GM11168 (cell line): ENCODE data around the gene ARHGAP26.

ENCODE experiments used
- in situ Hi-C: fragments of 300-500 bp; cut with MboI; formaldehyde crosslinking; loops from one replicate; pipeline ENCODE4 v1.12.0; 2022; ENCODE audit warnings: low sequenced_read_pairs; ENCODE audit not compliant: unreplicated experiment

The ARHGAP26 gene

GRCh38 chr5:142844866-142845265, 74.7 kb downstream of the ARHGAP26 start:
- in situ Hi-C loops, result no loop called here

DNA sequence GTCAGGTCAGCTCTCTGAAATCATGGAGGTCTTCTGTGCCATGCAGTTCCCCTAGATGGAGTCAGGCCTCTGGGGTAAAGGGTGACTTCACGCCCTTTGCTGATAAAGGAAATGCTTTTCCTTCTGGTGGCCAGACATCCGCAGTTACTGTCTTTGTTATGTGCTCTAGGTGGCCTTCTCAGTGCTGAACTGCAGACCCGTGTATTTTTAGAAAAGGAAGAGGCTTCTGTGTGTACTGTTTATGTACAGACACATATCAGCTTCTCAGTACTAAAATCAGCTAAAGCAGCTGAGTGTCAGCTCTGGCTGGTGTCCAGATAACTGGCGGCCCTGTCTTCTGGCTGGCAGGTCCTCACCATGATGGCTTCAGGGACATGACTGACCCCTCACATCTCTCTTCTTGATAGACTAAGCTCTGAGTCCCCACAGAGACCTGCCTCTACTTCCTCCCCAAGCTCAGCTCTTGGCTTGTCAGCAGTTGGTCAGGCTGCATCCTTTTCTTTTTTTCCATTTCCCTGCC, 75.3 kb downstream of the ARHGAP26 start:
- in situ Hi-C loops, result no loop called here

GRCh38 chr5:142845954-142846398, 75.8 kb downstream of the ARHGAP26 start:
- in situ Hi-C loops, result no loop called here

GRCh38 chr5:142846406-142846805, 76.2 kb downstream of the ARHGAP26 start:
- in situ Hi-C loops, result no loop called here

- in situ Hi-C loops, result no loop called here
Measured at GRCh38 chr5:142847898-142848790, 78.0 kb downstream of the ARHGAP26 start.

DNA sequence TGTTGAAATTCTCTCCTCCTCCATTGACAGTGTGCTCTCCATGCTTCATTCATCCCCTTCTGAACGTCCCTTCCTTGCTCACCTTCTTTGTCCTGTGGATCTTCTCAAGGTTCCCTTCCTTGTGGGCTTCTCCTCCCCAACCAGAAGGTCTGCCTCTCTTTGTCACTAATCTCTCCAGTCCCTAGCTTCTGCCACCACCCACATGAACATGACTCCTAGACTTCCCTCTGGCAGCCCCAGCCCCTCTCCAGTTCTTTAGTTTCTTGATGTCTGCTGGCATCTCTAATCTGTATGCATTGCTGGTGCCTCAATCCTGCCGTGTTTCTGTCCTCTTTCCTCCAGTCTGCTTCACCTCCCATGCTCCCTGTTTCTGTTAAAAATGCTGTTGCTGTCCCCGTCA, 79.3 kb downstream of the ARHGAP26 start:
- in situ Hi-C loops, result no loop called here

DNA sequence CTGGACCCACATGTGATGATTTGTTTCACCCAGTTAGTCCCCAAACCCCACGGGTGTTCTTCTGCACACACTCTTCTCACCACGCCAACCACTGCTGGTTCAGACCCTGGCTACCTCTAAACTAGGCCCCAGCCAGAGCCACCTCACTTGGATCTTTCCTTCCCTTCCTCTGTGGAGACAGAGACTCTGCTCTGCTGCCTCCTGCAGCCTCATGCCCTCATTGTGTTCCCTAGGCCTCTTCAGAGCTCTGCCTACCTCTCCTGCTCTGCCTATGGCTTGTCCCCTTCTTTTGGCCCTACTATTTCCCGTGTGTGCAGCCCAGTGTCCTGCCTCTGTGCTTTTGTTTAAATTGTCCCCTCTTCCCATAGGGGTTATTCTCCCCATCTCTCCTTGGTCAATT, 79.7 kb downstream of the ARHGAP26 start:
- in situ Hi-C loops, result no loop called here

DNA sequence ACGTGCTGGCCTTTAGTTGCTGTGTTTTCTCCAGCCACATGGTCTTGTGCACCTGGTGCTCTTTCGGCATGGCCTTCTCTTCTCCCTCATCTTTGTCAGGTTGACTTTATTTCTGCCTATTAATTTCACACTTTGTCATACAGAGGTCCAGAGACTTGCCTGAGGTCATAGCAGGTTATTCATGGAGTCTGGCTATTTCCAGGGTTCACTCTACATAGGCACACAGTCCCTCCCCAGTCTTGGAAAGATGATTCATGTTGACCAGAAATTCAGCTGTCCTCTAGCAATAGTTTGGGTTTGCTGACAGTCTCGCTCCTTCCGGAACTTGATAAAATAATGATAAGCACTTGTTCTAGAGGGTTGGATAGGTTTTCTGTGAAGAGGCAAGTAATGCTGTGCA, 81.6 kb downstream of the ARHGAP26 start:
- in situ Hi-C loops, result no loop called here

DNA sequence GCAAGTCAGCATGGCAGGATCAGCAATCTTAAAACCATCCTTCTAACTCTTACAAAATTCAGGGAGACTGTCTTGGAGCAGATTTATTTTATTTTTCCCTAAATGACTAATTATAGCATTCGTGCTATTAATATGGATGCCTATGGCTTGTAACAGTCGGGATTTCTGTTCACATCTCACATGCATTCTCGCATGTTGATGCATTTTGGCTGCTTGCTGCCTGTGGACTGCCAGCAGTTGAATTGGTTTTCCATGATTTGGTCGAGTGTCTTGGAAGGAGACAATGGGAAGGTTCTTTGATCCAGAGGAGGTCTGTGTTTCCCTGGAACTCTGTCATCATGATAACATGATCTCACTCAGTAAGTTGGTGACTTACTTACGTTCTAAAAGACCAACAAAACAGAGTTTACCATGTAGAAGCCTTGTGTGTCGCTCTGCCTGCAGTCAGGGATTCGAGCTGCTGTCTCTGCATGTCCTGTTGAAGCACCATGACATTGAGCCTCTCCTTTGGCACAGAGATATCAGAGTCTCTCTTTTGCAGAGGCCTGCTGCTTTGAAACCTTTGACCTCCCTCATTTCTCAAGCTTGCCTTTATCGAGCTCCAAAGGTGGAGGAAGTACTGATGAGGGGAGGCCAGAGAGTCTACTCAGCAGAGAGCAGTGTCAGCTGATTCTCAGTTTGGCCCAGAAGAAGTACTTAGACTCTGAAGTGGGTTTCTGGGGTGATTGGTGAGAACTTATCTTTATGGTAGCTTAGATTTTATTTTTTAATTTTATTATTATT, 82.4 kb downstream of the ARHGAP26 start:
- in situ Hi-C loops, result no loop called here

DNA sequence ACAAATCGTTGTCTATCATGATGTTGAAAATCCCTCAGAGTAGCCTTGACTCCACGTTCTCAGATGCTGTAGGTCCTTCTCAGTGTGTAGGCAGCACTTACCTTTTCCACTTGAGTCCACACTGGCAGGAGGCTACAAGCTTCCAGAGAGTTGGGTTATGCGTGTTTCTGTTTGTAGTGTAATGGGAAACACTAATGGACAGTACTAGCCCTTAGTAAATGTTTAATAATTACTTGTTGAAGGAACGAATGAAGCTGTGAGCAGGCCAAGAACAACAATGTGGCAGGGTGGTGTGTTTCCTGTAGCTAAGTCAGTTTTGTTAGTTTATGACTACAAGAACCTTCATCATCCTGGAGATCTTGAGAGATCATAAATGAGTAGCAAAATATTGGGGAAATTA, 83.5 kb downstream of the ARHGAP26 start:
- in situ Hi-C loops, result no loop called here

GRCh38 chr5:142856269-142856782, 86.1 kb downstream of the ARHGAP26 start:
- in situ Hi-C loops, result no loop called here

DNA sequence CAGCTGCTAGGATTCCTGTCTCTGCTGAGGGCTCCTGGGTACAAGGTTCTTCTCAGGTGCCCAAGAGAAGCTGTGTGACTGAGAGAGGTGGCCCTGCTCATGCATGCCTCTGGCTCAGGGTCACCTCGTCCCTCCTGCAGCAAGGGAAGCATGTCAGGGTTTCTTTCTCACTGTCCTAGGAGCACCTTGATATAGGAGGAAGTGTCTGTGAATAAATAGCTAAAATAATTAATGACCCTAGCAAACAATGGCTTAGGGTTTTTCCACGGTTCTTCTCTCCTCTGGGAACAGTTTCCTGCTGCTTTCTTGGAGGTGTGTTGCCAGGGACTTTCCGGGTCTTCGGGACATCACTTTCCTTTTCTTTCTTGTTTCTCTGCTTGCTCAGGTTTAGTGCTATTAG, 87.2 kb downstream of the ARHGAP26 start:
- in situ Hi-C loops, result no loop called here

DNA sequence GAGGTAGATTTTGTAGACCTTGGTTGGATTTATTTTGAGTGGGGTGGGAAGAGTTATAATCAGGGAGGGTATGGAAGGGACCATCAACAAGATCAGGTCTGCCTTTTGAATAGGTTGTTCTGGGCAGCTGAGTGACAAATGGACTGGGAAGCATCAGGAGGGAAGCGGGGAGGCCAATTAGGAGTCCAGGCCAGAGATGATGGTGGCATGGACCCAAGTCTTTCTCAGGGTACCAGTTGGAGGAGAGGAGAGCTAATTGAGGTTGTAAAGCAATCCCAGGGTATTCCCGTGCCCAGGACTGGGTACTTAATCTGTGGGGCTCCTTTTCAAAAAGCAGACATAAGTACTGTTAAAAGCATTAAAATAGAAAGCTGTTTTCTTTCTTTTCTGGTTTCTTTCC, 88.9 kb downstream of the ARHGAP26 start:
- in situ Hi-C loops, result no loop called here

DNA sequence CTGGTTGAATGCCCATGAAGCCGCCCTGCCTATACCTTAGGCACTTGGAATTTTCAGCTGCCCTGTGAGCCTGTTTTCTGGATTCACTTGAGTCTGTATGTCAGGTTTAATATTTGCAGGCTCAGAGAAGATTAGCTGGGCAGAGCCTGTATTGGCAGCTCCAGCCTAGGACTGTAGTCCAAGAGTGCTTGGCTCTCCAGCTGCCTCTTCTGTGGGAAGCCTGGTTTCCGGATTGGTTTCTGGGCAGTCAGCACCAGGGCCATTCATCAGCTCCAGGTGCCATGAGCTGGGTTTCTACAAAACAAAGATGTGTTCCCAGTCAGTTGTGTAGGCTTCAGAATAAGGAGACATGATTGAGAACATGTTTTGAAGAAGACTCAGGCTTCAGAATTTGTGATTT, 90.1 kb downstream of the ARHGAP26 start:
- in situ Hi-C loops, result no loop called here

DNA sequence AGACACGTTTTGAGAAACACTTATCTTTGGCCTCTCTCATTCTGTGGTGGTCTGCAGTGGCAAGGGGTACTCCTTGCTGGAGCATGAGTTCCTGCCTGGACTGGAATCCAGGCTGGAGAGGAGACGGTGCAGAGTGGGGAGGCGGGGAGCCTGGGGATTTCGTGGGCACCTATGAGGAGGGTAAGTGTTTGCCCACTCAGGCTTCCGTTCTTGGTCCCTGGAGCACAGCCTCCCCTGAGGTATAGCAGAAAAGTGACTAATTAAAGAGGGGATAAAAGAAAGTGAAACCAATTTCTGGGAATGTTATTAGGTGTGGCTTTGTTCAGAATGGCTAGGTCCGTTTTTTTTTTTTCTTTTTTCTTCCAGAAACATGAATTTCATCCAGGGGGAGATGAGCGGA, 90.8 kb downstream of the ARHGAP26 start:
- in situ Hi-C loops, result no loop called here

DNA sequence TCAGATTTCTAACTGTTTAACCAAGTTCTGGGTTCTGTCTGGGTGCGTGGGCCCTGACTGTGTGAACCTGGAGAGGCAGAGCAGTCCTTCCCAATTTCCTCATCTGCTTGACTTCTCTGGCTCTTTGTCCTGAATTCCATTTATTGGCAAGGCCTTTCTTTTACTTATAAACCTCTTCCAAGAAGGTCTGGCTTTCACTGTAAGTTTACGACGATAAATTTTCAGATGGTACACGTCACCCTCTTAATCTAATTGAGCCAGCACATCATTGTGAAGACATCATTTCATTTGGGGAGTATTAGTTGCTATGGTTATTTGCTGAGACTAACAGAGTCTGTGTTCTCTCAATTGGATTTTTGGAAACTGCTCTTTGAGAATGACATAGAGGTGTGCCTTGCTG, 92.4 kb downstream of the ARHGAP26 start:
- in situ Hi-C loops, result no loop called here

- in situ Hi-C loops, result no loop called here
Measured at GRCh38 chr5:142863856-142864255, 93.7 kb downstream of the ARHGAP26 start.

DNA sequence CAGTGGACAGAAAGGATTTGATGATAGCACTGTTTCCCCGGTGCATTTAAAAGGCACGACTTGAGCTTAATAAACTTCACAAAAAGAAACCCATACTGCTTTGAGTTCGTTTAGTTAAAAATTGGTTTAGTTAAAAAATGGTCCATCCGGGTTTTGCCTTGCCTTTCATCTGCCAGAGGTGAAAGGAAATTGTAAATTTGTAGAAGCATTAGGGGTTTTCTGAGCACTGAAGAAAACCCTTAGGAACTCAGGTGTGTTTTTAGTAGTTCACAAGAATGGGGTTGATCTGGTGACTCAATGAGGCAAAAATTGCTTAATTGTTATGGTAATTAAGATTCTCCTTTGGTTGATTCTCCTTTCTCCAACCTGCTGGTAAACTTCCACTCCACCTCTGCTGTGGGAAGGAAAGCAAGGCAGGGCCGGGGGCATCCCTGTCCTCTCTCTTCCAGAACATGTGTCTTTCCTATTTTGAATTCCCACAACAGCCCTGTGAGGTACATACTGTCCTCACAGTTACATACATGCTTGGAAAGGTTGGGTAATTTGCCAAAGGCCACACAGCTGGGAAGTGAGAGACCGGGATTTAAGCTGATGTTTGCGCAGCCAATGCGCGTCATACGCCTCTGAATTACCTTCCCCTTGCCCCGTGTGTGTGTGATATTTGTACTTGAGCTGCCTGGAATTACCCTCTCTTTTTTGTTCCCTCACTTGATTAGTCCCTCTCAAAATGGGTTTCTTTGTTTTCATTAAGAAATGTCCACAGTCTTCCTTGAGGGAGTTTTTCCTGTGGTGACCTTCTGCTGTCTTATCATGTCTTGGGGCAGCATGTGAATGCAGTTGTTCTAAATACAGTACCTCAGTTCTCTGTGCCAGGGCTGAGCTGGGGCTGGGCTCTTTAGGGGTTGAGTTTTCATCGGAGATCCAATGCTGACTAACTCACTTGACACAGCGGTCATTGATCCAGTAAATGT, 94.4 kb downstream of the ARHGAP26 start:
- in situ Hi-C loops, result no loop called here

DNA sequence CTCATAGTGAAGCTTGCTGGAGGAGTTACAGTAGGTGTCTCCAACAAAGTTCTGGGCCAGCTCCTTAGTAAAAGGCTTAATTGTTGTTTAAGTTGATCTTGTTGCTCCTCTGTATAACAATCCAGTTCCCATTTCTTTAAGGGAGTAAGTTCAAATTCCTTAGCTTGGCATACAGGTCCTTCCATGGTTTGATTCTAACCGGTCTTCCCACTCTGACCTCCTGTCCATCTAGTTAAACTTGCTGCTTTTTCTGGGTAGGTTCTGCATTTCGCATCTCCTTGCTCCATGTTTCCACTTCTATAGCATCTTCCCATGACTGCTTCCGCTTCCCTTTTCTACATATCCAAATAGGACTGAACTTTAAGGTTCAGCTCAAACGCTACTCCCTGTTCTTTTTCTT, 95.5 kb downstream of the ARHGAP26 start:
- in situ Hi-C loops, result no loop called here
